GM19397 (cell line): ENCODE measurements around the gene NLRP11.

ENCODE experiments used
- ATAC-seq: cut with Tn5 transposase; IDR thresholded peaks from one replicate; pipeline ENCODE4 v1.9.1; 2021; ENCODE audit warnings: mild to moderate bottlenecking, moderate library complexity; ENCODE audit not compliant: unreplicated experiment

NLRP11 gene

DNA sequence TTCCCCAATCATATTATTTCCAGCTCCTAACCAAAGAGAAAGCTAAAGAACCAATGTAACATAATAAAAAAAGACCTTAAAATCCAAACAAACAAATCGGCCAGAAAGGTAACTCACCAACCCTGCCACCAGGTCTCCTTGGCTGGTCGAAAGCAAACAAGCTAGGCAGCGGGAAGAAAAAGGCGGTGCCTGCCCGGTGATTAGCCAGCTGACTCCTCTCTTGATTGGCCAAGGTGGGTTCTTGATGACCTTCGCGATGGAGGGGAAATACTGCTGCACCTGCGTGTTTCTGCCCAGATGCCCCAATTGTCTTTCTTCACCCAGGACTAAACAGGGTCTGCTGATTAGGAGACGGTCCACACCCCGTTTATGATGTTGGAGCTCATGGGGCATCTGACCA, at the start of gene NLRP11:
TSS of gene NLRP11 (minus strand) at position 154 of the 400 bp plus-strand sequence. CDS start 13,825 bp downstream, outside the sequence.
- no peak for ATAC-seq

DNA sequence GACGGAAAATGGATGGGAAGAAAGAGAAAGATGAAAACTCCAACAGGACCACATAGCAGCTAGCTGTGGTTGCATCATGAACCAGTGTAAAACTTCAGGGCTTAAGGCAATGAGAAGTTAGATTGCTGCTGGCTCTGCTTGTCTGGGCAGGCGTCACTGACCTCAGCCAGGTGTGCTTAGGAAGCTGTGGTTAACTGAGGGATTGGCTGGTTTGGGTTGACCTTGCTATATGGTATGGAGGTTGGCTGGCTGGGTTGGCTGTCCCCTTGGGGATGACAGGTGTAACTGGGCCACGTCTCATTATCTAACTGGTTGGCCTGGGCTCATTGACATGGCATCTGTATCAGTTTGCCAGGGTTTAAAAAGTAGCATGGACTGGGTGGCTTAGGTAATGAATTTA, 45.4 kb upstream of the NLRP11 start:
- ATAC-seq, result no peak

DNA sequence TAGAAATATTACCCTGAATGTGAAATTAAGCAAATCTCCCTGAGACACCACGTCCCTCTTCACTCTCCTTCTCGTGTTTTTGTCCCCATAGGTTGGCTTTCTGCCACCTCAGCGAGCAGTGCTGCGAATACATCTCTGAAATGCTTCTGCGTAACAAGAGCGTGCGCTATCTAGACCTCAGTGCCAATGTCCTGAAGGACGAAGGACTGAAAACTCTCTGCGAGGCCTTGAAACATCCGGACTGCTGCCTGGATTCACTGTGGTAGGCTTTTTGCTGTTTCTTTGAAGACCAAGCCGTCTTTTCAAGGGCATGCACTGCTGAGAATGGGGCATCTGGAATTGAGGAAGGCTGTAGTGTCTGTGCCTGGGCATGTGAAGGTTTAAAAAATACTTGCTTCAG, 38.9 kb upstream of the NLRP11 start:
- ATAC-seq, result no peak

DNA sequence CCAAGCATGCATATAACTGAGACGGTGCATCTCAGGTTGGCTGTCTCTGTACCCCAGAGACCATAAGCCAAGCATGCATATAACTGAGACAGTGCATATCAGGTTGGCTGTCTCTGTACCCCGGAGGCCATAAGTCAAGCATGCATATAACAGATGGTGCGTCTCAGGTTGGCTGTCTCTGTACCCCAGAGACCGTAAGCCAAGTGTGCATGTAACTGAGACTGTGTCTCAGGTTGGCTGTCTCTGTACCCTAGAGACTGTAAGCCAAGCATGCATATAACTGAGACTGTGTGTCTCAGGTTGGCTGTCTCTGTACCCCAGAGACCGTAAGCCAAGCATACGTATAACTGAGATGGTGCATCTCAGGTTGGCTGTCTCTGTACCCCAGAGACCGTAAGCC, 35.3 kb upstream of the NLRP11 start:
- no peak for ATAC-seq

DNA sequence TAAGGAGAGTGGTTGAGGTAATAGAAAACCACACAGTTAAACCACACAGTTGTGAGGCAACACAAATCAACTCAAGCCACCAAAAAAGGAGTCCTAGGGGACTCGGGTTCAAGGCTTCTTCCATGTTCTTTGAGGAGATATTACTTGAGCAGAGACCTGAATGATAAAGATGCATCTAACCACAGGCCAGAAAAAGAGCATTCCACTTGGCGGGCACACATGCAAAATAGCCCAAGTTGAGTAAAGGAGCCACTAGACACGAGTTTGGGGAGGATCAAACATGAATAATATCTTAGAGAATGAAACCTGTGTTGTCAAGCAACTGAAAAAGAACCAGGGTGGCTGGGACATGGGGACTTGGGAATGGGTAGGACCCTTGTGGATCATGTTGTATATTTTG, 34.7 kb upstream of the NLRP11 start:
- no peak for ATAC-seq

DNA sequence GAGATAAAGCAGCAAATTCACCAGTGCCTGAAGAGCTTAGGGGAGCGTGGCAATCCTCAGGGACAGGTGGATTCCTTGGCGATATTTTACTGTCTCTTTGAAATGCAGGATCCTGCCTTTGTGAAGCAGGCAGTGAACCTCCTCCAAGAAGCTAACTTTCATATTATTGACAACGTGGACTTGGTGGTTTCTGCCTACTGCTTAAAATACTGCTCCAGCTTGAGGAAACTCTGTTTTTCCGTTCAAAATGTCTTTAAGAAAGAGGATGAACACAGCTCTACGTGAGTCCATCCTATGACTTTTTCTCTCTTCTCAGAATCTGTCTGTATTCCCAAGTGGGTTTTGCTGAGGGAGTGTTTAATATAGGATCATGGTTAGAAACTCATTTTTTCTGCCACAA, 27.2 kb upstream of the NLRP11 start:
- no peak for ATAC-seq

DNA sequence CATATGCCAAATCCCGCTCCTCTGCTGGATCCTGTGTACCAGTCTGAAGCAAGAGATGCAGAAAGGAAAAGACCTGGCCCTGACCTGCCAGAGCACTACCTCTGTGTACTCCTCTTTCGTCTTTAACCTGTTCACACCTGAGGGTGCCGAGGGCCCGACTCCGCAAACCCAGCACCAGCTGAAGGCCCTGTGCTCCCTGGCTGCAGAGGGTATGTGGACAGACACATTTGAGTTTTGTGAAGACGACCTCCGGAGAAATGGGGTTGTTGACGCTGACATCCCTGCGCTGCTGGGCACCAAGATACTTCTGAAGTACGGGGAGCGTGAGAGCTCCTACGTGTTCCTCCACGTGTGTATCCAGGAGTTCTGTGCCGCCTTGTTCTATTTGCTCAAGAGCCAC, 26.6 kb upstream of the NLRP11 start:
- no peak for ATAC-seq

DNA sequence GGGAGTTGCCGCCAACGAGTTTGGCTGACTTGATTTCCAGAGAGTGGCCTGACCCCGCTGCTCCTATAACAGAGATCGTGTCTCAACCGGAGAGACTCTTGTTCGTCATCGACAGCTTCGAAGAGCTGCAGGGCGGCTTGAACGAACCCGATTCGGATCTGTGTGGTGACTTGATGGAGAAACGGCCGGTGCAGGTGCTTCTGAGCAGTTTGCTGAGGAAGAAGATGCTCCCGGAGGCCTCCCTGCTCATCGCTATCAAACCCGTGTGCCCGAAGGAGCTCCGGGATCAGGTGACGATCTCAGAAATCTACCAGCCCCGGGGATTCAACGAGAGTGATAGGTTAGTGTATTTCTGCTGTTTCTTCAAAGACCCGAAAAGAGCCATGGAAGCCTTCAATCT, 26.2 kb upstream of the NLRP11 start:
- ATAC-seq, result no peak

DNA sequence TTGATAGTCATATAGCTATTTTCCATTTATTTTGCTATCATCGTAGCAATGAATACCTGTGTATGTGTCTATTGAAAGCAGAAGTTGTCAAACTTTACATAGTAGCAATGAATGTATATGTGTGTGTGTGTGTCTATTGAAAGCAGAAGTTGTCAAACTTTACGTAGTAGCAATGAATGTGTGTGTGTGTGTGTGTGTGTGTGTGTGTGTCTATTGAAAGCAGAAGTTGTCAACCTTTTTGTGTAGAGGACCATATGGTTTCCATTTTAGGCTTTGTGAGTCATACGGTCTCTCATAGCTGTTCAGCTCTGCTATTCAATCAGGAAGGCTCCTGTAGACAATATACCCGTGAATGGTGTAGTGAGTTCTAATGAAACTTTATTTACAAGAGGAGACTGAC, 25.4 kb upstream of the NLRP11 start:
- ATAC-seq, result no peak

DNA sequence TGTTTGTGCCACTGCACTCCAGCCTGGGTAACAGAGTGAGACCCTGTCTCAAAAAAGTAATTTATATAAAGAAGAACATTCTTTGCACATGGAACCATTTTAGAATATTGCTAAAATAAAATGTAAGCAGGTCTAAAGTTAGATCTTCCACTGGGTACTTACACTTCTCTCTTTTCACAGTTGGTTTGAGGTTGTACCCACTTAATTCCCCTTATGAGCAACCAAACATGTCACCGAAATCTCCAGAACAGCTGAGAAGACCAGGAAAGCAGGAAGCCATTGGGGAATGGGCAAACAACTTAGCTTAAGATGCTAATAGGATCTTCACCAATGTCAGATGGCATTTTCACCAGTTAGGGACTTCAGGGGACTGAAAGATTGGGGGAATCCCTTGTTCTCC, 23.4 kb upstream of the NLRP11 start:
- ATAC-seq, result no peak

DNA sequence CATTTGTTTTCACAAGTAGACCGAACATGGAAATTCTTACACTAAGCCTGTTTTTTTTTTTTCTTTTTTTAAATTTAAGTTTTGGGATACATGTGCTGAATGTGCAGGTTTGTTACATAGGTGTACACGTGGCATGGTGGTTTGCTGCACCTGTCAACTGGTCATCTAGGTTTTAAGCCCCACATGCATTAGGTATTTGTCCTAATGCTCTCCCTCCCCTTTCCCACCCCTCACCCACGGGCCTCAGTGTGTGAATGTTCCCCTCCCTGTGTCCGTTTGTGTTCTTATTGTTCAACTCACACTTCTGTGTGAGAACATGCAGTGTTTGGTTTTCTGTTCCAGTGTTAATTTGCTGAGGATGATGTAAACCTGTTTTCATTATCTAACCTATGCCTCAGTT, 7.1 kb upstream of the NLRP11 start:
- no peak for ATAC-seq

DNA sequence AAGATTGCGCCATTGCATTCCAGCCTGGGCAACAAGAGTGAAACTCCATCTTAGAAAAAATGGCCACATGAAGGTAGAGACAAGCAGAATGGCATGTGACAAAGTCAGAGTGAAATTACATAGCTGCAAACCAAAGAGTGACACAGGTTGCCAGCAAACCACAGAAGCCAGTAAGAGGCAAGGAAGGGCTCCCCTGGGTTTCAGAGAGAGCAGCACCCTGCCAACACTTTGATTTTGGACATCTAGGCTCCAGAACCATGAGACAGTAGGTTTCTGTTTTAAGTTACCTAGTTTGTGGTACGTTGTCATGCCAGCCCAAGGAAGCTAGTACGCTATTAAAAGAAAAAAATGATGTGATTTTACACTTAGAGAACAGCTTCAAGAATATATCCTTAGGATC, 6.5 kb upstream of the NLRP11 start:
- ATAC-seq, result no peak

DNA sequence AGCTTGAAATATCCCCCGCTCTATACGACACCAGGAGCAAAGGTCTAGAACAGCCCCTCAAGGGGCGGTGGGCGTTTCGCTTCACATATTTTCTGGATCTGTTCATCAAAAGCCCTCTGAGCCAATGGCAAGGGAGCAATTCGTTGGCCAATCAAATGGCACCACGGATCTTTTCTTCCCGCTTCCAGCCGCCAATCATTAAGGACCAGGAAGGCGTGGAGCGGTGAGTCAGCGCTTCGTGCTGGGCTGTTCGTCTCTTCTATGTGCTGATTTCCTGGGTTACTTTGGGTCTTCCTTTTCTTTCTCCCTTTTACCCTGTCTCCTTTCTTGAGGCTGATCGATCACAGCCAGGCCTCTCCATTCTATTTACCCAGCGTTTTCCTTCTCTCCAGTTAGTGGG, 4.5 kb upstream of the NLRP11 start, which contains the start of gene NLRP4:
TSS of gene NLRP4 (plus strand) at position 201 of the 400 bp plus-strand sequence. CDS start 15,541 bp downstream, outside the sequence.
- no peak for ATAC-seq

DNA sequence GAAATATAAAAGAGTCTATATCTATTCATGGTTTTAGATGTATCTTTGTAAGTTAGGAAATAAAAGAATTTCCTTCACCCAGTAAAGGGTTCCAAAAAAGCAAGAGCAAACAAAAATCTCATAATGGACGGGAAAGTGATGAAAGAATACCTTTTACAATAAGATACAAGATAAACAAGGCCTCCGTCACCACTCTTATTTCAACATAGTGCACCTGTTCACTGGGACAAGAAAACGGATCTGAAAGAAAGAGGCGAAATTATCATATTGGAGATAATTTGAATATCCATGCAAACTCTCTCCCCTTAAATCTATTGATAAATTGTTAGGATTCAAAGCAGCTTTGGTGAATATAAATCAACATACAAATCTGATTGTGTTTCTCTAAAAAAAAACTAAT, 877 bp upstream of the NLRP11 start:
- no peak for ATAC-seq

DNA sequence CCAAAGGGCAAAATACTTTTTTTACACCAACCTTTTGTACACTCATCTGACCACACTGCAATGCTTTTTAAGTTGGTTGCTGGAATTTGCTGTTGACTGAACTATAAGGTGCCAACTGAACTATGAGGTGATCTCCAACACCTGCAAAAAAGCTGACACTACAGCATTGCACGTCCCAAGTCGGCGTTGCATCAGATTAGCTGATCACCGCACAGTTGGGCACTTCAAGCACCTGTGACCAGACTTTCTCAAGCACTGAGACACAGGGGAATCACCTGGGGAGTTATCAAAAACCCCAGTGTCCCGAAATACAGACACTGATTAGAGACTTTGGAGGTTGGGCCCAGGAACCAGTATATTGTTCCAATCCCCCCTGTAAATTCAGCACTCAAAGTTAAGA, 1.1 kb downstream of the NLRP11 start:
- ATAC-seq, result no peak

DNA sequence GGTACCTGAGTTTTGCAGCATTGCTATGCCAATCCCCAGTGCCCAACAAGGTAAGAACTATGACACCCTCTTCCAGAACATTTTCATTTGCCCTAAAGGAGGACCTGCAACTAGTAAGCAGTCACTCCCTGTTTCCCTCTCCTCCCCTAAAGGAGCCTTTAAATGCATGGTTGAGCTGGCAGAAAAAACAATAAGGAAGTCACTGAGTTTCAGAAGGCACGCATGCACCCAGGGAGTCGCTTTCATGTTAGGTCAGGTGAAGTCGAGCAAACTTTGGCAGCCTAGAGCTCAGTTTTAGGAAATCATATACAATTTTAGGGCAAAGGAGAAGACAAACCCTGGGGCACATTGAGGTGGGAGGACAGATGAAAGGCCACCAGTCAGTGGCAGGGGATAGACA, 11.8 kb downstream of the NLRP11 start:
- no peak for ATAC-seq

DNA sequence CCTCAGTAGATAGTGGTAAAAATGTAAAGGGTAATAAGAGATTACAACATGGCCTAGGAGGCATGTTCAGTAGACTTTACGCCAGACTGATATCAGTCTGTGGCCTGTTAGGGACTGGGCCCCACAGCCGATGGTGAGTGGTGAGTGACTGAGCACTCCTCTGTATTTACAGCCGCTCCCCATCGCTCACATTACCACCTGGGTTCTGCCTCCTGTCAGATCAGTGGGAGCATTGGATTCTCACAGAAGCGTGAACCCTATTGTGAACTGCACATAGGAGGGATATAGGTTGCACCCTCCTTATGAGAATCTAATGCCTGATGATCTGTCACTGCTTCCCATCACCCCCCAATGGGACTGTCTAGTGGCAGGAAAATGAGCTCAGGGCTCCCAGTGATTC, 17.9 kb downstream of the NLRP11 start:
- no peak for ATAC-seq

DNA sequence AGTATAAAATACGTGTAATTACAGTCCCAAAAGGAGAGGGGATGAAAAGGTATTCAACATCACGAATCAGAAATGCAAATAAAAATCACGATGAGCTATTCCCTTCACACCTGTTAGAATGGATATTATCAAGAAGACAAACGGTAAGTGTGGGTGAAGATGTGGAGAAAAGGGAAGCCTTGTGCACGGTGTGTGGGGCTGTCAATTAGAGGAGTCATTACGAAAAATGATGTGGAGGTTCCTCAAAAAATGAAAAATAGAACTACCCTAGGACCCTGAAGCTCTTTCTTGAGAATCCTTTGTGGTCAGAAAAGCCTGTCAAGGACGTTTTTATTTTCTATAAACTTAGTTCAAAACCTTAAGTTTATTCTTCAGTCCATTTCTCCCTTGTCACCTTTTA, 19.4 kb downstream of the NLRP11 start:
- ATAC-seq, result no peak

DNA sequence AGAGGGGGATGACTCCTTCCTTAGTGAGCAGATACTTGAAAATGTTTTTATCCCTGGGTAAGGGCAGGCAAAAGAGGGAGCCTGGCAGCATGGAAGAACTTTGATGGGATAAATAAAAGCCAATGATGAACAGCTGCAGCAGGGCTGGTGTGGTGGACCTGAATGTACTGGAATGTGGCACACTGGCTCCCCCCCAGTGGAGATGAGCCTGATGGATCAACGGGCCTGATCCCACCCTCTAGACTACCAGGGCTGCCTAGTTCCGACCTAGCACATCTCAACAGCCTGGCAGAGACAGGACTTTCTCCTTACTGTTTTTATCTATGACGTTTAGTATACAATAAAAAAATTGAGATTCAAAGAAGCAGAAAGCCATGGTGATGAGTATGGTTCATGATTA, 20.5 kb downstream of the NLRP11 start:
- no peak for ATAC-seq

DNA sequence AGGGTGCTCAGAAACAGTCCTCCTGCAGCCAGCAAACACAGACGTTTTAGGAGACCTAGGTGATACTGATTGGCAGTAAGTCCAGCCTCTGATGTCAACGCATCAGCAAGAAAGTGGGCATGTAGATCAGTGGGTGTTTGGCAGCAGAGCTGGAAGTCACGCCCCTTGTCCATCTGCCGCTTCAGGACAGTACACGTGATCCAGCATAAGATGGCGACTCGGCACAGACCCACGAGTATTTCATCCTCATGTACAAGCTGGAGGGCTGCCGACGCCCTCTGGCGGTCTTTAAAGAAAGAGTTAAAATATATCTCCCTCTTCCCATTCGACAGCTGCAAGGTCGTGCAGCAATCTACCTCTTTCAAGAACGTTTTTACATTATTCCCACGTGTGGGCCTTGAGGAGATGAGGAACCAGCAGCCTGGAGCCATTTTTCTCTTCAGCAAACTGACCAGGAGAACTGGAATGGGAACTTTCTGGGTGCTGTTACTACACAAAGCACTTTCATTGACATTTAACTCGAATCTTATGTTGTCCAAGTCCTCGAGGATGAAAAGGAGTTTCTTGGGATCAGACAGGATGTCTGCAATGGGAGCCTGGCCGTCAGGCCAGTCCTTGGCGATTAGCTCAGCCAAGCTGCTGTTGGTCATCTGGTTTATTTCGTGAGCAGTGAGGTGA, 22.3 kb downstream of the NLRP11 start:
- ATAC-seq, result no peak

DNA sequence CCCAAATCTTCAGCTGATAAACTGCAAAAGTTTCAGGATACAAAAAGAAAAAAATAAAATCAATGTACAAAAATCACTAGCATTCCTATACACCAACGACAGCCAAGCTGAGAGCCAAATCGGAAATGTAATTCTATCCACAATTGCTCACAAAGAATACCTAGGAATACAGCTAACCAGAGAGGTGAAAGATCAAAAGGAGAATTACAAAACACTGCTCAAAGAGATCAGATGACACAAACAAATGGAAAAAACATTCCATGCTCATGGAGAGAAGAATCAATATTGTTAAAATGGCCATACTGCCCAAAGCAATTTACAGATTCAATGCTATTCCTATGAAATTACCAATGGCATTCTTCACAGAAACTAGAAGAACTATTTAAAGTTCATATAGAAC, 29.5 kb downstream of the NLRP11 start:
- ATAC-seq, result no peak

DNA sequence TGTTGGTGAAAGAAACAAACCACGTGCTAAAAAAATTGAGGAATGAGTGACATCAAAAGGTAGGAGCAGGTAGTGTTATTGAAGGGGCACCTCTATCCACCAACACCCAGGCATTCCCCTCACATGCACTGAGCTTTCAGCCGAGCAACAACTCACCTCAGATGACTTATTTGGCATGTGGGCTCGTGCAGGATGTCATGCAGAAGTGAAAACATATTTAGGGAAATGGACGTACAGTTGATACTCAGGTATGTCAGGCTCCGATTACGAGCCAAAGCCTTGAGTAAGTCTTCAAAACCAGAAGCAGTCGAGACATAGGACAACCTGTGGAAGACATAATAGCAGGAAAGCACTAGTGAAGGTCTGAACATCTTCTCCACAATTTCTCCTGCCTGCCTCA, 30.4 kb downstream of the NLRP11 start:
- no peak for ATAC-seq

DNA sequence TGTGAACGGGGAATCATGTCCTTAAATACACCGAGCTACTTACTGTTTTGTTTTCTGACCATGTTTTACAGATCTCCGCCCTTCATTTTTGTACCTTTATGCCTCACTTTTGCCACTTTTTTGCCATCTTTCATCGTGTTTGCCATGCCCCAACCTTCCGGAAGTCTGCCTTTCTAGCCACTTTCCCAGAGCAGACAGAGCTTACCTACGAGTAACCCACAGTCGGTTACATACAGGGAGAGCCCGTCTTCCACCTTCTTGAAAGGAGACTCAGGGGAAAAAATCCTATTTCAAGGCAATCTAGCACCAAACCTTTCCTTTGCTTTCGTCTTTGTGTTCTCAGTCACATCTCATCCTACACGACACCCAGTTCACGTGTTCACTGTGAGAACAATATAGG, 36.8 kb downstream of the NLRP11 start:
- no peak for ATAC-seq
